Endothelial cell (in vitro differentiated cells): ENCODE results near the gene FTO. TPM values are rescaled to one million over a fixed set of nuclear protein-coding genes. Genes with fewer than 3 reads are reported as not detected.

Source experiments
- DNase-seq: peaks from one replicate; pipeline ENCODE4 v3.0.0; 2021; ENCODE audit warnings: low spot score
- H3K27ac Mint-ChIP-seq: one replicate; pipeline ENCODE4 v1.8.0; 2021; ENCODE audit warnings: mixed read lengths, inconsistent platforms; ENCODE audit not compliant: unreplicated experiment
- H3K27me3 Mint-ChIP-seq: one replicate; pipeline ENCODE4 v1.8.0; 2021; ENCODE audit warnings: mild to moderate bottlenecking, moderate library complexity, mixed read lengths, inconsistent platforms; ENCODE audit not compliant: unreplicated experiment
- H3K36me3 Mint-ChIP-seq: one replicate; pipeline ENCODE4 v1.8.0; 2021; ENCODE audit warnings: mild to moderate bottlenecking, low read depth, mixed read lengths, inconsistent platforms; ENCODE audit not compliant: unreplicated experiment
- H3K4me1 Mint-ChIP-seq: one replicate; pipeline ENCODE4 v1.8.0; 2021; ENCODE audit warnings: mild to moderate bottlenecking, mixed read lengths, inconsistent platforms; ENCODE audit not compliant: unreplicated experiment
- H3K4me3 Mint-ChIP-seq: one replicate; pipeline ENCODE4 v1.8.0; 2021; ENCODE audit warnings: mild to moderate bottlenecking, mixed read lengths, inconsistent platforms; ENCODE audit not compliant: unreplicated experiment
- H3K9me3 Mint-ChIP-seq: one replicate; pipeline ENCODE4 v1.8.0; 2021; ENCODE audit warnings: mixed read lengths, inconsistent platforms; ENCODE audit not compliant: unreplicated experiment
- total RNA-seq: library from RNA; stranded (reverse); fragmentation: NEBNext Ultra II Directional; extraction: Animal tissue kit (Norgen Biotek cat#: 25700); gene quantifications from one replicate; pipeline ENCODE4 v1.2.1, GENCODE V29; 2021; ENCODE audit not compliant: unreplicated experiment
- TF ChIP-seq, protein P1 (sequence below): fragments of 200-600 bp; sonication (generic); IDR thresholded peaks from one replicate; pipeline ENCODE4 v1.5.0; 2021; ENCODE audit warnings: antibody characterized with exemption; ENCODE audit not compliant: unreplicated experiment

Gene FTO
- total RNA-seq, 1 donor from 2014 or later, result 83.8 TPM

DNA sequence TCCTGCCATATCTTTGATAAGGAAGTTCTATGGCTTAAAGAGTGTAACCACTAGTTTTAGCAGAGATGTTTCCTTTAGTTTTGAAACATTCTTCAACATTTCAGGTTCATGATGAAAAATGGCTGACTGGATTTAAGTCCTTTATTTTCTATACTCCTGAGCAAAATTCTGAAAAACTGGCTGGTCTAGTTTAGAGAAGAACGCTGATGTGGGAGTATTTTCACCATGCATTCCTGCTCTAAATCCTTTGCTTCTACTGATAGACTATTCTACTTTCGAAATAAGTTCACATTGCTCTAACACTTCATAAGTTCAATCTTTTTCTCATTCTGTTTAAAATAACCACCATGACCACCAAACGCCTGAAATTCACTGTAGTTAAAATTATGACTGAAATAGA lies 281.9 kb downstream of the FTO start:
- Mint-ChIP-seq H3K4me1 (peaks cover 5% of the 10 kb centered on the region), H3K36me3 (no peaks in the 10 kb centered on the region)

DNA sequence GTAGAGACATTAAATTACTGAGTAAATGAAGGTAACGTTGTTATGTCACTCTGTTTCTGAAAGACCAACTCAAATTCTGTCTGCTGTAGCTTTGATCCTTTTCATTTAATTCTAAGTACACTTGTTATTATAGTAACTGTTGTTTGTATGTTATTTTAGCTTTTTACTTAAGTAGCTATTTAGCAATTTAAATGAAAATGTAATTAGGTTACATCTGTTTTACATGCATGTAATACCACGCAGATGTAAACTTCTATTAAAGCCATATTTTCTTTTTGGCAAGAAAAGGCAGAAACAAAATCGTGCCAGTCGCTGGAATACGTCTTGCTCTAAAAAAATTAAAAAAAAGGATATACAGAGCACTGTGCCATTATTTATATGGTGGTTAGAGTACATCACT lies 282.8 kb downstream of the FTO start:
- Mint-ChIP-seq H3K27ac (no peak overlapping the region), H3K36me3 (no peaks in the 10 kb centered on the region), H3K9me3 (no peaks in the 10 kb centered on the region), H3K4me3 (no peak overlapping the region), H3K27me3 (peaks cover 2% of the 10 kb centered on the region), H3K4me1 (peaks cover 11% of the 10 kb centered on the region)
- TF ChIP-seq, protein P1, sequence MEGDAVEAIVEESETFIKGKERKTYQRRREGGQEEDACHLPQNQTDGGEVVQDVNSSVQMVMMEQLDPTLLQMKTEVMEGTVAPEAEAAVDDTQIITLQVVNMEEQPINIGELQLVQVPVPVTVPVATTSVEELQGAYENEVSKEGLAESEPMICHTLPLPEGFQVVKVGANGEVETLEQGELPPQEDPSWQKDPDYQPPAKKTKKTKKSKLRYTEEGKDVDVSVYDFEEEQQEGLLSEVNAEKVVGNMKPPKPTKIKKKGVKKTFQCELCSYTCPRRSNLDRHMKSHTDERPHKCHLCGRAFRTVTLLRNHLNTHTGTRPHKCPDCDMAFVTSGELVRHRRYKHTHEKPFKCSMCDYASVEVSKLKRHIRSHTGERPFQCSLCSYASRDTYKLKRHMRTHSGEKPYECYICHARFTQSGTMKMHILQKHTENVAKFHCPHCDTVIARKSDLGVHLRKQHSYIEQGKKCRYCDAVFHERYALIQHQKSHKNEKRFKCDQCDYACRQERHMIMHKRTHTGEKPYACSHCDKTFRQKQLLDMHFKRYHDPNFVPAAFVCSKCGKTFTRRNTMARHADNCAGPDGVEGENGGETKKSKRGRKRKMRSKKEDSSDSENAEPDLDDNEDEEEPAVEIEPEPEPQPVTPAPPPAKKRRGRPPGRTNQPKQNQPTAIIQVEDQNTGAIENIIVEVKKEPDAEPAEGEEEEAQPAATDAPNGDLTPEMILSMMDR, result no peak
- DNase-seq, result no peak

More for the DNA sequence above, 281.9 kb downstream of the FTO start:
- Mint-ChIP-seq H3K27me3 (peaks cover 2% of the 10 kb centered on the region), H3K4me3 (no peak overlapping the region), H3K27ac (no peak overlapping the region), H3K9me3 (no peaks in the 10 kb centered on the region)
- TF ChIP-seq, protein P1, result no peak
- DNase-seq, result no peak

DNA sequence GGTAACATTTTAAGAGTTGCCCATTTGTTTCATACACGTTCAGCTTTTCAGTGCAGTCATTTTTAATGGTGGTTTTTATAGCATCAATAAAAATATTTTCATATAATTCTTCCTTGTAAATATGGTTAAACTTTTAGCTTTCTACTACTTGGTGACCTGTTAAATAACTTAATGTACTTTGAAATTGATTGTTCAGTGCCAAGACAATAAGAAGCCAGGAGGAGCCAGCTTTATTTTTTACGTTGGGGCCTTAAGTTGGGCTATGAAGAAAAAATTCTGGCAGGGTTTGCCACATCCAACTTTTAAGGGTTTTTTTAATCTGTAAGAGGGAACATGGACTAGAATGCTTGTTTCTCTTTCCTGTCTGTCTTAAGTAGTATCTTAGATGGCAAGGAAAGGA lies 284.2 kb downstream of the FTO start:
- peaks cover 20% of the 10 kb centered on the region for H3K4me1 Mint-ChIP-seq
- DNase-seq, result no peak
- H3K4me3 Mint-ChIP-seq, result no peak overlapping the region
- H3K27ac Mint-ChIP-seq, result no peak overlapping the region
- no peaks in the 10 kb centered on the region for H3K9me3 Mint-ChIP-seq
- peaks cover 2% of the 10 kb centered on the region for H3K27me3 Mint-ChIP-seq
- no peaks in the 10 kb centered on the region for H3K36me3 Mint-ChIP-seq
- TF ChIP-seq, protein P1, result no peak

DNA sequence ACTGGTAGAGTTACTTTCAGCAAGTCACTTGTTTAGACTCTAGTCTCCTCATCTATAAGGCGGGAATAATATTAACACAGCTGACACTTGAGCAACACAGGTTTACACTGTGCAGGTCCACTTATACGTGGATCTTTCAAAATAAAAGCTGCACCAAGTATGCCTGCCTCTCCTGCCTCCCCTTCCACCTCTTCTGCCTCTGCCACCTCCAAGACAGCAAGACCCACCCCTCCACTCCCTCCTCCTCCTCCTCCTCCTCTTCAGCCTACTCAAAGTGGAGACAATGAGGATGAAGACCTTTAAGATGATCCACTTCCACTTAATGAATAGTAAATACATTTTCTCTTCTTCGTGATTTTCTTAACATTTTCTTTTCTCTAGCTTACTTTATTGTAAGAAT lies 285.6 kb downstream of the FTO start:
- no peak for DNase-seq
- H3K27ac Mint-ChIP-seq, result no peak overlapping the region
- no peak overlapping the region for H3K4me3 Mint-ChIP-seq
- H3K36me3 Mint-ChIP-seq, result no peaks in the 10 kb centered on the region
- H3K4me1 Mint-ChIP-seq, result peaks cover 20% of the 10 kb centered on the region
- H3K9me3 Mint-ChIP-seq, result no peaks in the 10 kb centered on the region
- H3K27me3 Mint-ChIP-seq, result peaks cover 2% of the 10 kb centered on the region
- TF ChIP-seq, protein P1, result no peak

DNA sequence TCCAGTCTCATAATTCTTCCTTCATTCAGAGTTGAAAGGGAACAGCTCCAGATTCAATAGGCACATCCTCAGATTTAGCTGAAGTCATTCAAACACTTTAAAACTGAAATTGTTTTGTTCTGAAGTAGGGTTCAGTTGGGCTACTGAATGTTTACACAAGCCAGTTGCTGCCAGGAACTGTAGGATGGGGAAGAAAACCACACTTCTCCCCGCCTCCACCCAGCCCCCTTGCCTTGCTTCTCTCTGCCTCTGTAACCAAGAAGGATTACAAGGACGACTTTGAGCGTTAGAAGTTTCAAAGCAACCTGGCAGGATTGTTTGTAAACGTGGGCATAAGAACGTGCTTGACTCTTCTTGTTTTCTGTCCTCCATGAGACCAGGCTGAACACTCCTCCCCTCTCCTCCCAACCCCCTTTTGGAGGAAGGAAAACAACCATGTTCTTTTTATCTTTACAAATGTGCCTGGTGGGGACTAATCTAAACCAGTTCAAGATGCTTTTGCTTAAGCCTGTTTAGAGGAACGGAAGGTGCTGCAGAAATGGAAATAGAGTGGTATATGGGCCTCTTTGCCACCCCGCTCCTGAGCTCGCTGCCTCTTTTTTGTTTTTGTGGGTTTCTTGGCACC lies 287.9 kb downstream of the FTO start:
- DNase-seq, result no peak
- Mint-ChIP-seq H3K27ac (peak overlapping the region; percentile 41), H3K4me3 (no peak overlapping the region), H3K9me3 (no peaks in the 10 kb centered on the region), H3K36me3 (no peaks in the 10 kb centered on the region), H3K27me3 (peaks cover 2% of the 10 kb centered on the region), H3K4me1 (peaks cover 15% of the 10 kb centered on the region)
- TF ChIP-seq, protein P1, result no peak
